Fibroblast of lung (primary cell): ENCODE data around the gene MGAT5. TPM values are rescaled to one million over a fixed set of nuclear protein-coding genes. Genes with fewer than 3 reads are reported as not detected.

Experiments
- DNase-seq, 2 donors: peaks; one replicate each; pipeline versions ENCODE4 v3.0.0 to v3.0.0-alpha.2; 2010; ENCODE audit warnings: low read depth in 2 of 2
- H2AFZ ChIP-seq: 2 replicates; pipeline ENCODE4 v1.5.1; 2012; ENCODE audit warnings: low read length, control low read depth, inconsistent platforms
- H3K27ac ChIP-seq: 2 replicates; pipeline ENCODE4 v1.5.1; 2011; ENCODE audit warnings: low read length, control low read depth; ENCODE audit not compliant: insufficient read depth
- H3K27me3 ChIP-seq: 2 replicates; pipeline ENCODE4 v1.5.1; 2011; ENCODE audit warnings: mild to moderate bottlenecking, low read length; ENCODE audit not compliant: control insufficient read depth, insufficient read depth
- H3K36me3 ChIP-seq: 2 replicates; pipeline ENCODE4 v1.5.1; 2011; ENCODE audit warnings: low read length; ENCODE audit not compliant: control insufficient read depth, insufficient read depth
- H3K4me1 ChIP-seq: 2 replicates; pipeline ENCODE4 v1.5.1; 2011; ENCODE audit warnings: low read length; ENCODE audit not compliant: control insufficient read depth, insufficient read depth; ENCODE audit errors: extremely low read depth
- H3K4me2 ChIP-seq: 2 replicates; pipeline ENCODE4 v1.5.1; 2011; ENCODE audit warnings: low read length, control low read depth; ENCODE audit not compliant: insufficient read depth; ENCODE audit errors: extremely low read depth
- H3K4me3 ChIP-seq, 4 experiments: fragments of 200-600 bp in 1 of 4; sonication (generic) in 1 of 4; replicated peaks in 1 of 4; 2 replicates each; pipeline ENCODE4 v1.5.1; 2011 to 2016; ENCODE audit warnings: low read length in 4 of 4, low read depth in 3 of 4, mild to moderate bottlenecking in 3 of 4, control low read depth in 2 of 4, inconsistent platforms in 1 of 4, mixed read lengths in 1 of 4; ENCODE audit not compliant: insufficient read depth in 1 of 4; ENCODE audit errors: control extremely low read depth in 1 of 4
- H3K79me2 ChIP-seq: 2 replicates; pipeline ENCODE4 v1.5.1; 2012; ENCODE audit warnings: mild to moderate bottlenecking, low read length, inconsistent platforms; ENCODE audit not compliant: control insufficient read depth, insufficient read depth
- H3K9ac ChIP-seq: 2 replicates; pipeline ENCODE4 v1.5.1; 2011; ENCODE audit warnings: mild to moderate bottlenecking, low read length, control low read depth; ENCODE audit not compliant: insufficient read depth
- H3K9me3 ChIP-seq: 2 replicates; pipeline ENCODE4 v1.5.1; 2012; ENCODE audit warnings: low read depth, low read length; ENCODE audit not compliant: control insufficient read depth, insufficient read depth
- H4K20me1 ChIP-seq: 2 replicates; pipeline ENCODE4 v1.5.1; 2011; ENCODE audit warnings: low read length; ENCODE audit not compliant: control insufficient read depth, insufficient read depth; ENCODE audit errors: extremely low read depth
- CTCF ChIP-seq, 2 donors: IDR thresholded peaks in 1 of 2; conservative IDR thresholded peaks in 1 of 2; 1 replicate in 1 of 2; 2 replicates in 1 of 2; pipeline ENCODE4 v1.5.1; 2011 to 2012; ENCODE audit warnings: low read length in 2 of 2, control low read depth in 1 of 2, inconsistent platforms in 1 of 2, low read depth in 1 of 2, mild to moderate bottlenecking in 1 of 2
- EZH2 ChIP-seq: IDR thresholded peaks from 2 replicates; pipeline ENCODE4 v1.5.1; 2012; ENCODE audit warnings: low read length, control low read depth, mild to moderate bottlenecking; ENCODE audit errors: missing control alignments
- polyA plus RNA-seq, 2 donors: library from polyadenylated mRNA; depleted of rRNA in 1 of 2; stranded (reverse) in 1 of 2; unstranded in 1 of 2; fragments of >200 nt; gene quantifications; 2 replicates each; pipeline ENCODE4 v1.2.1, GENCODE V29; 2011 to 2012; ENCODE audit warnings: missing spikeins in 1 of 2
- total RNA-seq: library from RNA; depleted of rRNA; stranded (reverse); fragments of >200 nt; gene quantifications from 2 replicates; pipeline ENCODE4 v1.2.1, GENCODE V29; 2014

Gene MGAT5
- total and polyA plus RNA-seq, 2 donors (not counting 1 experiment from before 2014, with no cell fraction given) = 270 to 301 TPM

GRCh38 chr2:134448650-134449049 lies 194.8 kb downstream of the MGAT5 start:
- H3K4me1 ChIP-seq = peaks cover 12% of the 10 kb centered on the region
- no peak overlapping the region for H3K4me2 ChIP-seq
- DNase-seq = no peak
- H3K4me3 ChIP-seq = no peak overlapping the region
- H3K36me3 ChIP-seq = peaks cover 11% of the 10 kb centered on the region
- no peaks in the 10 kb centered on the region for H3K79me2 ChIP-seq
- H3K27ac ChIP-seq = no peak overlapping the region
- no peaks in the 10 kb centered on the region for H3K27me3 ChIP-seq
- H3K9ac ChIP-seq = no peak overlapping the region
- no peak overlapping the region for H2AFZ ChIP-seq
- no peaks in the 10 kb centered on the region for H3K9me3 ChIP-seq
- H4K20me1 ChIP-seq = no peaks in the 10 kb centered on the region
- TF ChIP-seq EZH2 (no peak), CTCF (conservative IDR thresholded peaks at IDR 0.05 in 1 of 2, IDR thresholded peaks at IDR 0.05 in 1 of 2; ENCODE audit: low read depth in 1 of 2, low read length in 2 of 2) (no peak)

- Histone ChIP-seq H4K20me1 (no peaks in the 10 kb centered on the region), H3K4me3 (no peak overlapping the region), H3K27me3 (no peaks in the 10 kb centered on the region), H3K36me3 (peaks cover 11% of the 10 kb centered on the region), H3K27ac (no peak overlapping the region), H2AFZ (no peak overlapping the region), H3K9me3 (no peaks in the 10 kb centered on the region), H3K4me1 (peaks cover 12% of the 10 kb centered on the region), H3K79me2 (no peaks in the 10 kb centered on the region), H3K9ac (no peak overlapping the region), H3K4me2 (no peak overlapping the region)
- no peak for DNase-seq
- TF ChIP-seq EZH2 (no peak), CTCF (conservative IDR thresholded peaks at IDR 0.05 in 1 of 2, IDR thresholded peaks at IDR 0.05 in 1 of 2; ENCODE audit: low read depth in 1 of 2, low read length in 2 of 2) (no peak)
Measured at GRCh38 chr2:134449157-134449556, 195.3 kb downstream of the MGAT5 start.

DNA sequence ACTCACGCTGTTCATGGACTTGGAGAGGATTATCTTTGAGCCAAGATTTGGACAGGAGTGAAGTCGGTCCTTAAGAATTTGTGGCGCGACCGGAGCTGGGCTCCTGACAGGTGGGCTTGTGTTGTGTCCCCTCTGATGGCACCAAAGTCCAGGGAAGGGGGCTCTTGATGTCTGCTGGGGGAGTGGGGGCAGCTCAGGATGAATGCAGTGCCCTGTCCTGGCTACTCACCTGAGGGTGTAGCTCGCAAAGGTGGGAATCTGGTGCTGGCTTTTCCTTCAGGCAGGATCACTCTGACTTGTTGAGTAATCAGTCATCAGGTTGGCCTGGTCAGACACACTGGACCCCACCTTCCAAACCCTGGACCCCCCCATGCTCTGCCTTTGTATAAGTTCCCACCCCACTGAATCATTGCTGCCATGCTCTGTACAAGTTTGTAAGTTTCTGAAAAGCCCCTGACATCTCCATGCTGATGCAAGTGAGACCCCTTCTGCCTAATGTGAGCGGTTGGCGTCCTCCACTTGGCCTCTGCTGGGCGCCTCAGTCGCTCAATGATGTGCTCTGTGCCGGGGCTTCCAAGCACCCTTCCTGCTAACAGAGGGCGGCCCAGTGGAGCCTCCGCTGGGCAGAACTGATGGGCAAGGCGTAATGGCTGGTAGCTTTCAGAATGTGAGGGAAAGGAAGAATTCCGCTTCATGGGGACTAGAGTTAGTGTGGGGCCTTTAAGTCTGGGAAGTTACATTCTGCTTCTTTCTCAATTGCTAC lies 196.1 kb downstream of the MGAT5 start:
- no peak for DNase-seq
- peaks cover 11% of the 10 kb centered on the region for H3K36me3 ChIP-seq
- no peaks in the 10 kb centered on the region for H3K9me3 ChIP-seq
- no peak overlapping the region for H3K4me2 ChIP-seq
- H3K79me2 ChIP-seq = no peaks in the 10 kb centered on the region
- peaks cover 12% of the 10 kb centered on the region for H3K4me1 ChIP-seq
- H3K27me3 ChIP-seq = no peaks in the 10 kb centered on the region
- no peak overlapping the region for H3K27ac ChIP-seq
- no peaks in the 10 kb centered on the region for H4K20me1 ChIP-seq
- no peak overlapping the region for H3K4me3 ChIP-seq
- no peak for TF ChIP-seq CTCF (conservative IDR thresholded peaks at IDR 0.05 in 1 of 2, IDR thresholded peaks at IDR 0.05 in 1 of 2; ENCODE audit: low read depth in 1 of 2, low read length in 2 of 2)
- no peak for TF ChIP-seq EZH2
- H3K9ac ChIP-seq = no peak overlapping the region
- H2AFZ ChIP-seq = no peak overlapping the region
